Activated CD4-positive, alpha-beta T cell treated with anti-CD3 and anti-CD28 coated beads for 36 hours (primary cell): ENCODE results near the gene RO60. TPM values are rescaled to one million over a fixed set of nuclear protein-coding genes. Genes with fewer than 3 reads are reported as not detected.
A peak's percentile ranks its signal among the peaks of the same experiment; 100 is the strongest.

Experiments
- ATAC-seq: fragments of 200-7000 bp; cut with Tn5 transposase; one replicate; pipeline ENCODE4 v1.10.0; 2021; ENCODE audit warnings: mild to moderate bottlenecking, moderate library complexity
- CTCF ChIA-PET: fragments of 350-600 bp; sonication (Branson Sonifier 250); formaldehyde crosslinking; loops from one replicate; lab custom pipeline; 2021; ENCODE audit warnings: antibody characterized with exemption; lab: Charles Lee
- POLR2A ChIA-PET: fragments of 350-600 bp; sonication (Branson Sonifier 250); formaldehyde crosslinking; loops from one replicate; lab custom pipeline; 2021; ENCODE audit warnings: antibody characterized with exemption, inconsistent platforms; lab: Charles Lee
- DNase-seq: peaks from one replicate; pipeline ENCODE4 v3.0.0-alpha.2; 2020
- H3K27ac Mint-ChIP-seq: one replicate; pipeline ENCODE4 v1.8.0; 2021; ENCODE audit warnings: mixed read lengths
- H3K27me3 Mint-ChIP-seq: one replicate; pipeline ENCODE4 v1.8.0; 2021; ENCODE audit warnings: mixed read lengths
- H3K36me3 Mint-ChIP-seq: one replicate; pipeline ENCODE4 v1.8.0; 2021; ENCODE audit warnings: low read depth, mixed read lengths
- H3K4me1 Mint-ChIP-seq: one replicate; pipeline ENCODE4 v1.8.0; 2021; ENCODE audit warnings: mixed read lengths
- H3K4me3 Mint-ChIP-seq: one replicate; pipeline ENCODE4 v1.8.0; 2021; ENCODE audit warnings: mild to moderate bottlenecking, moderate library complexity, mixed read lengths
- H3K9me3 Mint-ChIP-seq: one replicate; pipeline ENCODE4 v1.8.0; 2021; ENCODE audit warnings: low read depth, mixed read lengths
- intact Hi-C, 2 experiments: fragments of 100-400 bp; cut with DNase I in 1 of 2; cut with micrococcal nuclease in 1 of 2; formaldehyde crosslinking; loops; one replicate each; pipeline versions ENCODE4 v1.14.2 to v1.15.1; 2022 to 2024; cut with DNase I, micrococcal nuclease
- total RNA-seq, 2 experiments: library from RNA; stranded (reverse); gene quantifications; one replicate each; pipeline ENCODE4 v1.2.3, GENCODE V29; 2021

The RO60 gene
- total RNA-seq, 2 experiments from 2014 or later: 45.4 to 57.3 TPM

DNA sequence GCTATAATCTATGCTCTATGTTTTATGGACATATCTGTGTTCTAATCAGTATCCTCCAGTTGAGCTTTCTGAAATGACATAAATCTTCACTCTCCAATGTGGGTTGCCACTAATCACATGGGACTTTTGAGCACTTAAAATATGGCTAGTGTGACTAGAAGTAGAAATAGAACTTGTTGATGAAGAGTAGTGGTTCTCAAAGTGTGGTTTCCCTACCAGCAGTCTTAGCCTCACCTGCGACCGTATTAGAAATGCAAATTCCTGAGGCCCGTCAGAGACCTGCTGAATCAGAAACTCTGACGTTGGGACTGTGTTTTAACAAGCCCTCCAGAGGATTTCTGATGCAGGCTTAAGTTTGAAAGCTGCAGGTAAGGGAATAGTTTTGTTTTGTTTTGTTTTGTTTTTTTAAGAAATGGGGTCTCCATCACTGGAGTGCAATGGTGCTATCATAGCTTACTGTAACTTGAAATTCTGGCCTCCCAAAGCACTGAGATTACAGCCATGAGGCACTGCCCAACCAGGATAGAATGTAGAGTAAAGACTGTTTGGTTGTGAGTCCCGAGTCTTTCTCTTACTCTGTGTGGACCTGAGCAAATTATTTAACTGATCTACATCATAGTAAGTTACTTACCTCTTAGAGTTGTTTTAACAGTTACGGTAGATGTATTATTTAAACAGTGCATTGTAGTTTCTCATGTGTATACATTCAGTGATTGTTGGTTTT lies 24.1 kb downstream of the RO60 start:
- DNase-seq (no peak), ATAC-seq (no peak)
- intact Hi-C loops: no loop called here
- no peak overlapping the region for H3K4me3 Mint-ChIP-seq
- no peaks in the 10 kb centered on the region for H3K4me1 Mint-ChIP-seq
- ChIA-PET POLR2A (interaction anchor here (0.6 kb wide), 1 partner anchor 180 kb away, joined by 4 read pairs; no protein-coding TSS in a partner anchor), CTCF (interaction anchor here (2.3 kb wide), 1 partner anchor 12 kb away, joined by 7 read pairs; no protein-coding TSS in a partner anchor)
- no peaks in the 10 kb centered on the region for H3K27me3 Mint-ChIP-seq
- H3K27ac Mint-ChIP-seq: no peak overlapping the region
- H3K36me3 Mint-ChIP-seq: peaks cover 45% of the 10 kb centered on the region
- no peaks in the 10 kb centered on the region for H3K9me3 Mint-ChIP-seq

DNA sequence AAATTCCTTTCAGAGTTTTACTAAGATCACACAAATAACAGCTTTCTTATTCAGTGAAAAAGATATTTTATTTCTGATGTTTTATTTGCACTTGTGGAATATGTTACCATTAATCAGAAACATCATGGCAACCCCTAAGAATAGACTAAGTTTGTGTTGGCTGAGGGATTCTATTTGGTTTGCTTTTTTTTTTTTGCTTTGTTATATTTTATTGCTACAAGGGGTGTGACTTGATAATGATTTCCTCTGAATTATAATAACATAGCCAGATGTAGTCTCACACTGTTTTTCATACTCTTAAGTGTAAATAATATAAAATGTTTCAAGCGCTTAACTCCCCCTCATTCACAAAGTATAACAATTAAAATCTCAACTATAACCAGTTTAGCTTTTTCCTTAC lies 25.9 kb downstream of the RO60 start:
- no peaks in the 10 kb centered on the region for H3K9me3 Mint-ChIP-seq
- POLR2A ChIA-PET: no interaction called here
- H3K4me1 Mint-ChIP-seq: no peaks in the 10 kb centered on the region
- no peak for DNase-seq
- H3K4me3 Mint-ChIP-seq: no peak overlapping the region
- peaks cover 31% of the 10 kb centered on the region for H3K36me3 Mint-ChIP-seq
- ATAC-seq: no peak
- no peak overlapping the region for H3K27ac Mint-ChIP-seq
- CTCF ChIA-PET: interaction anchor here (0.6 to 1.2 kb wide), 2 partner anchors 18 to 55 kb away, joined by 3 read pairs; no protein-coding TSS in a partner anchor
- intact Hi-C loops: no loop called here
- no peaks in the 10 kb centered on the region for H3K27me3 Mint-ChIP-seq

DNA sequence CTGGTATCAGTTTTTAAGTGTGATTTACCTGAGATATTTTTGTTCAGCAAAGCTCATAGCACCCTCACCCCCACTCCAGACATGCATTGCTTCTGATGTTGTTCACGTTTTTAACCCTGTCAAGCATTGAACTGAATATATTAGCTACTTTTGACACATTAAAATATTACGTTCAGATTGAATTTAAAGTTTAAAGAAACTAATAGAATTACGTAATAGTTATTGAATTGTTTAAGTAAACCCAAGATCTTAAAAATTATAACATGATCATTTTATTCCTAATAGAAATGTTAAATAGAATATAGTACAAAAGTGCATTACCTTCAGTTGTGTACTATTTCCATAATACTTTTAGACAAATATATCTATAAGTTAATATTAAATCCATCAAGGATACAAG lies 26.9 kb downstream of the RO60 start:
- Mint-ChIP-seq H3K4me1 (no peaks in the 10 kb centered on the region), H3K36me3 (peaks cover 27% of the 10 kb centered on the region), H3K27me3 (no peaks in the 10 kb centered on the region), H3K27ac (no peak overlapping the region), H3K4me3 (no peak overlapping the region), H3K9me3 (no peaks in the 10 kb centered on the region)
- DNase-seq: no peak
- intact Hi-C loops: no loop called here
- POLR2A ChIA-PET: no interaction called here
- no peak for ATAC-seq
- CTCF ChIA-PET: interaction anchor here (1.5 kb wide), 2 partner anchors 15 to 34 kb away, joined by 3 to 4 read pairs; no protein-coding TSS in a partner anchor

DNA sequence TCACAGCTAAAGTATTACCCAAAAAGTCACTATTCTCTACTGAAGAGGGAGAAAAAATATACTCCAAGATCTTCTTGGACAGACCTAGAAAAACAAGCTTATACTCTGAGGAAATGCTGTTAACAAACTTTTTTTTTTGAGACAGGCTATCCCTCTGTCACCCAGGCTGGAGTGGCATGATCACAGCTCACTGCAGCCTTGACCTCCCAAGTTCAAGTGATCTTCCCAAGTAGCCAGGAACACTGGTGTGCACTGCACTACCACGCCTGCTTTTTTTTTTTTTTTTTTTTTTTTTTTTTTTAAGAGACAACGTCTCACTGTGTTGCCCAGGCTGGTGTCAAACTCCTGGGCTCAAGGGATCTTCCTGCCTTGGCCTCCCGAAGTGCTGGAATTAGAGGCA lies 28.5 kb downstream of the RO60 start:
- Mint-ChIP-seq H3K27ac (no peak overlapping the region), H3K9me3 (no peaks in the 10 kb centered on the region), H3K4me1 (no peaks in the 10 kb centered on the region), H3K27me3 (no peaks in the 10 kb centered on the region), H3K36me3 (peaks cover 21% of the 10 kb centered on the region), H3K4me3 (no peak overlapping the region)
- no peak for DNase-seq
- intact Hi-C loops: no loop called here
- CTCF ChIA-PET: interaction anchor here (1.5 kb wide), 1 partner anchor 17 kb away, joined by 4 read pairs; no protein-coding TSS in a partner anchor
- ATAC-seq: no peak
- POLR2A ChIA-PET: no interaction called here

DNA sequence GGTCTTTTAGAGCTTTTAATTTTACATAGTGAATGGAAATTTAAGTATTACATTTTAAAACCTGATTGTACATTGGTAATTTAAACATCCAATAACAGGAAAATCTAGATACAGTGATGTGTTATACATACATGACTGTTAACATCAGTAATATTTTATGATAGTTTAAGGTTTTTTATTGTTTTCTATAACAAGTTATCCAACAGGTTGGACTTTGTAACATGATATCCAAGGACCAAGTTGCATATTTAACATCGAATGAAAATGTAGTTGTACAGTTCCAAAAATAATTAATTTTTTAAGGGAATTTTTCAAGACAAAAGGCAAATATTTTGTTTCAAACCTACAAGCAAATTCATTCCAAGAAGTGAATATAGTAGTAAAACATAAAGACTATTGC lies 31.5 kb downstream of the RO60 start:
- CTCF ChIA-PET: interaction anchor here (0.8 kb wide), 1 partner anchor 42 kb away, joined by 3 read pairs; no protein-coding TSS in a partner anchor

DNA sequence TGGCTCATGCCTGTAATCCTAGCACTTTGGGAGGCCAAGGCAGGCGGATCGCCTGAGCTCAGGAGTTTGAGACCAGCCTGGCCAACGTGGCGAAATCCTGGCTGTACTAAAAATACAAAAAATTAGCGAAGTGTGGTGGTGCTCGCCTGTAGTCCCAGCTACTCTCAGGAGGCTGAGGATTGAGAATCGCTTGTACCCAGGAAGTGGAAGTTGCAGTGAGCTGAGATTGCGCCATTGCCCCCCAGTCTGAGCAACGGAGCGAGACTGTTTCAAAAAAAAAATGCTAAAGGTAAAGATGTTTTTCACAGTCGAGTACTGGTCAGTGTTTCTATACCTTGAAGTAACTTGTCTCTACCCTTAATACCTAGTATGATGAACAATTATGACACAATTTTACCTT lies 34.7 kb downstream of the RO60 start:
- Mint-ChIP-seq H3K9me3 (no peaks in the 10 kb centered on the region), H3K4me1 (no peaks in the 10 kb centered on the region), H3K4me3 (no peak overlapping the region), H3K27ac (no peak overlapping the region), H3K27me3 (no peaks in the 10 kb centered on the region), H3K36me3 (peaks cover 20% of the 10 kb centered on the region)
- intact Hi-C loops: loop anchor here in 1 of 2 experiments (5.0 kb wide), 1 partner anchor 52 kb away; no protein-coding TSS in a partner anchor
- ATAC-seq (no peak), DNase-seq (no peak)
- ChIA-PET POLR2A (no interaction called here), CTCF (interaction anchor here (0.6 to 1.4 kb wide), 3 partner anchors 28 to 764 kb away, joined by 3 to 4 read pairs (median 3); no protein-coding TSS in a partner anchor)

More for the DNA sequence above, 31.5 kb downstream of the RO60 start:
- H3K27ac Mint-ChIP-seq: no peak overlapping the region
- intact Hi-C loops: loop anchor here in 1 of 2 experiments (5.0 kb wide), 1 partner anchor 49 kb away; no protein-coding TSS in a partner anchor
- no peak for DNase-seq
- POLR2A ChIA-PET: no interaction called here
- no peaks in the 10 kb centered on the region for H3K9me3 Mint-ChIP-seq
- peaks cover 8% of the 10 kb centered on the region for H3K36me3 Mint-ChIP-seq
- no peaks in the 10 kb centered on the region for H3K27me3 Mint-ChIP-seq
- no peak for ATAC-seq
- H3K4me1 Mint-ChIP-seq: no peaks in the 10 kb centered on the region
- no peak overlapping the region for H3K4me3 Mint-ChIP-seq

DNA sequence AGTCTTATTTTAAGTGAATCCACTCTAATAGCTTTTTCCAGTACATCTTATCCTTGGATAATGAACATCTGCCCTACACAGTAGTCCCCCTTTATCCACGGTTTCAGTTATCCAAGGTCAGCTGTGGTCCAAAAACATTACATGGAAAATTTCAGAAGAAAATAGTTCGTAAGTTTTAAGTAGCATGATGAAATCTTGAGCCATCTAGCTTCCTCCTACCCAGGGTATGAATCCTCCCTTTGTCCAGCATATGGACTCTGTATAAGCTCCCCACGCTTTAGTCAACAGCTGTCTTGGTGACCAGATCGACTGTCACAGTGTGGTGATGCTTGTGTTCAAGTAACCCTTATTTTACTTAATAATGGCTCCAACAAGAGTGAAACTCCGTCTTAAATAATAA lies 43.2 kb downstream of the RO60 start:
- POLR2A ChIA-PET: interaction anchor here (0.6 kb wide), 1 partner anchor 46 kb away, joined by 3 read pairs; no protein-coding TSS in a partner anchor
- Mint-ChIP-seq H3K4me3 (no peak overlapping the region), H3K4me1 (peaks cover 14% of the 10 kb centered on the region), H3K9me3 (no peaks in the 10 kb centered on the region), H3K27me3 (no peaks in the 10 kb centered on the region), H3K36me3 (peaks cover 3% of the 10 kb centered on the region), H3K27ac (no peak overlapping the region)
- intact Hi-C loops: no loop called here
- CTCF ChIA-PET: interaction anchor here (0.5 to 1.0 kb wide), 2 partner anchors 34 to 36 kb away, joined by 3 to 4 read pairs; no protein-coding TSS in a partner anchor
- ATAC-seq (no peak), DNase-seq (no peak)

DNA sequence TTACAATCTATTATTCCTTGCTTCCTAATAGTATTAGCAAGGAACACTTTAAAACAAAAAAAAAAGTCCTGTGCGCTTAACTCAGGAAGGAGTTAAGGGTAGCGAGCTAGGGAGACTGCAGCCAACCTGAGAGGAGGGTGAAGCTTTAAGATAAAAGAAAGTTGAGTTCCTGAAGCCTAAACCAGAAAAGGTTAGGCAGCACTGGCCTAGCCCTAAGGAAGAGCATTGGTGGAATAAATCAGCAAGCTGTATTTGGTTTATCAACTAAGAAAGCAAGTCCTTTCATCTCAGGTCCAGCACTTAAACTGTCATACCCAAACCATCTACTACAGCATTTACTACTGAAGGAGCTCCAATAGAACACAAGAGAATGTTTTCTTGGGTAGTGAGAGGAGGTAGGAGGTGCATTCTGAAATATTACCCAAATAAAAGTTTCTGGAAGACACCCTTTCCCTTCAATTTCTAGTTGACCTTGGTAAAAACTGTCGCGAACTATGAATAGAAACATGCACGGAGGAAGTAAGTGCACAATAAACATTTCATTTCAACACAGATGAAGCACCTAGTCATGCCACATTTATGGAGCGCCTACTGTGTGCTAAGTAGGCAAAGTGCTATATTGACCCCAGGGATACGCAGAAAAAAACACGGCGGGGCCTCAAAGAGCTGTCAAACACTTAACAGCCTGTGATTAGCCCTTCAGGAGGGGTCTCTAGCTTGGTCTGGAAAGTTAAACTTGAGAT lies 44.5 kb downstream of the RO60 start:
- Mint-ChIP-seq H3K9me3 (no peaks in the 10 kb centered on the region), H3K4me3 (peak overlapping the region; percentile 88), H3K27ac (peak overlapping the region; percentile 78), H3K27me3 (no peaks in the 10 kb centered on the region), H3K4me1 (peaks cover 14% of the 10 kb centered on the region), H3K36me3 (peaks cover 3% of the 10 kb centered on the region)
- ATAC-seq: no peak
- no peak for DNase-seq
- ChIA-PET POLR2A (interaction anchor here (0.6 to 1.8 kb wide), 4 partner anchors 19 to 98 kb away, joined by 3 to 5 read pairs (median 4); partner anchors contain the start of genes RO60 and UCHL5), CTCF (interaction anchor here (0.6 to 1.3 kb wide), 4 partner anchors 19 to 1203 kb away, joined by 3 read pairs; no protein-coding TSS in a partner anchor)
- intact Hi-C loops: loop anchor here in 1 of 2 experiments (2.0 kb wide), 1 partner anchor 45 kb away; the partner anchor contains the start of genes RO60 and UCHL5

DNA sequence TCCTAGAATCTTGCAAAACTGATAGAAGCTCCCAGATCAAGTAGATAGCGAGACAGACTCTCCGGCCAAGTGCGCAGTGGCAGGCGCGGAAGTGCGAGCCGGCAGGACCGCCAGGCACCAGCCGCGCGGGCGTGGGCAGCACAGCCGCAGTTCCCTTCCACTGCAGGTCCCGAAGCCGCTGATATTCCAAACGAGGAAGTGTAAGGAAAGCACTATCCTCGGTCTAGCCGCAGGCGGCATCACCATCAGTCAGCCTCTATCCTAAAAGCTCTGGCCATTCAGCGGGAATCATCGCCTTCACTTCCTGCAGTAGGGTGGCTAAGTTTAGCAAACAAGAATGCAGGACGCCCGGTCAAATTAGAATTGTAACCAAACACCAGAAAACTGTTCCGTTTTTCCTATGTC lies 45.1 kb downstream of the RO60 start:
- Mint-ChIP-seq H3K27ac (peak overlapping the region; percentile 51), H3K9me3 (no peaks in the 10 kb centered on the region), H3K4me3 (peak overlapping the region; percentile 88), H3K4me1 (peaks cover 14% of the 10 kb centered on the region), H3K36me3 (peaks cover 3% of the 10 kb centered on the region), H3K27me3 (no peaks in the 10 kb centered on the region)
- DNase-seq (peak; percentile 53), ATAC-seq (peak; percentile 35)
- POLR2A ChIA-PET: interaction anchor here (1.0 to 1.8 kb wide), 3 partner anchors 19 to 46 kb away, joined by 3 to 5 read pairs (median 4); partner anchors contain the start of genes RO60 and UCHL5
- CTCF ChIA-PET: interaction anchor here (1.0 to 1.3 kb wide), 3 partner anchors 17 to 85 kb away, joined by 3 read pairs; partner anchors contain the start of gene CDC73
- intact Hi-C loops: loop anchor here in 1 of 2 experiments (2.0 kb wide), 1 partner anchor 46 kb away; the partner anchor contains the start of genes RO60 and UCHL5

DNA sequence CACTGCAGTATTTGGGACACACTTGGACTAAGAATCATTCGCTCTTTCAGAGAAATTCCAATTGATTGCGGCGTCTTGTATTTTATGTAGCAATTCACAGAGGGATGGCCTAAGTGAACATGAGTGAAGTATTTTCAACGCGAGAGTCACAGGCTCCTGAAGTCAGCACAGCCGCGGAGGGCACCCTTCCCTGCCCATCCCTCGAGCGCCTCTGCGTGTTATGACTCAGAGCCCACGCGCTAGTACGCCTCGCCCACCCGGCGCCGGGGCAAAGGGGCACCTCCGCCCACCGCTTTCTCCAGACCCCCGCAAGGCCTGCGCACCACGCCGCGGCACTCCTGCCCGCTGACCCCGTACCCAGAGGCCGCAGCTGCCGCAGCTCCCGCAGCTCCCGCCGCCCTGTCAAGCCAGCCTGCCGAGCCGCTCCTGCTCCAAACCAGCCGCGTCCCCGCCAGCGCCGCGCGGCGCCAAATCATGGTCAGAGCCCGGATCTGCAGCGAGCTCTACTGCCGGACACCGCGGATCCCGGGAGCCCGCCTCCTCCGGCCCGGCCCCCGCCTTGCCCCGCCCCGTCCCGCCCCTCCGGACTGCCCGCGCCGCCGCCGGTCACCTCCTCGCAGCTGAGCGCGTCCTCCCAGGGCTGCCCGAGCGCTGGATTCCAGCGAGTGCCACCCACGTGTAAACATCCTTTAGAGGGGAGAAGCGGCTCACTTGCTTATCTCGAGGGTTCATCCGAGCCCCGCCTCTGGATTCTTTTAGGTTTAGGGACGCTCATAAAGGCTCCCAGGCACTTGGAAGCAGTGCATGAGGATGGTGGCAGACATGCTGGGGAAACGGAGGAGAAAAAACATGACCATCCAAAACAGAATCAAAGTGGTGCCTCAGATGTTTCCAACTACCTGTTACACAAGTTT lies 45.8 kb downstream of the RO60 start, which contains the start of gene GLRX2:
GLRX2 (minus strand) TSS at position 508 of the 914 bp plus-strand sequence; CDS start at position 476, 32 bp downstream.
- CTCF ChIA-PET: interaction anchor here (0.6 to 1.3 kb wide), 4 partner anchors 16 to 630 kb away, joined by 3 read pairs; partner anchors contain the start of gene CDC73
- intact Hi-C loops: loop anchor here (1.0 to 5.0 kb wide), 6 partner anchors 16 to 298 kb away; partner anchors contain the start of genes RO60 (in 2 of the 2), UCHL5 (in 2 of the 2), CDC73 (in 1 of the 2) and RGS2 (in 1 of the 2)
- Mint-ChIP-seq H3K9me3 (no peaks in the 10 kb centered on the region), H3K27me3 (no peaks in the 10 kb centered on the region), H3K4me3 (peak within 1 kb of the TSS; percentile 88), H3K4me1 (peaks cover 14% of the 10 kb centered on the region), H3K27ac (peak within 1 kb of the TSS; percentile 78), H3K36me3 (peaks cover 3% of the 10 kb centered on the region)
- ATAC-seq: peak; percentile 91
- POLR2A ChIA-PET: interaction anchor here (1.0 to 1.8 kb wide), 2 partner anchors 18 to 46 kb away, joined by 4 to 5 read pairs; partner anchors contain the start of genes RO60 and UCHL5
- peak; percentile 75 for DNase-seq
